Stimulated activated CD4-positive, alpha-beta T cell treated with anti-CD3 and anti-CD28 coated beads, TNF-alpha, amount 100 ng/mL, for 48 hours (primary cell): ENCODE results near the gene DERL2.
A peak's percentile ranks its signal among the peaks of the same experiment; 100 is the strongest.

Experiments used
- DNase-seq, 3 donors: peaks; one replicate each; pipeline ENCODE4 v3.0.0-alpha.2; 2020; ENCODE audit warnings: low read depth in 3 of 3

The DERL2 gene

DNA sequence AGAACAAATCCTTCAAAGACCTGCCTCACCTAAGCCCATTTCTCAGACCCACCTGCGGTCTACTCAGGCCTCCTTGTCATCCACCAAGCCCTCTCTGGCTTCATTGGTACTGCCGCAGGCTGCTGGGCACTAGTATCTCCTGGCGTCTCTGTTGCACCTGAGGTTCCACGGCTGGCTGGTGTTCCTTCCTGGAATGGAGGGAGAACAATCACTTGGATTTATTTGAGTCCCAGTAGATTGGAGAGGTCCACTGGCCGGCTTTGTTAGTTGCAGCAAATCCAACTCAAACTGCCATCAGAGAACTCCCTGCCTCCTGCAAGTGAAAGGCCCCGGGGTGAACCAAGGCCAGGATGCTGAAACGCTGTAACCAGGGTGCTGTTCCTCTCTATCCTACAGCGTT lies 15.7 kb upstream of the DERL2 start:
- DNase-seq, result no peak

DNA sequence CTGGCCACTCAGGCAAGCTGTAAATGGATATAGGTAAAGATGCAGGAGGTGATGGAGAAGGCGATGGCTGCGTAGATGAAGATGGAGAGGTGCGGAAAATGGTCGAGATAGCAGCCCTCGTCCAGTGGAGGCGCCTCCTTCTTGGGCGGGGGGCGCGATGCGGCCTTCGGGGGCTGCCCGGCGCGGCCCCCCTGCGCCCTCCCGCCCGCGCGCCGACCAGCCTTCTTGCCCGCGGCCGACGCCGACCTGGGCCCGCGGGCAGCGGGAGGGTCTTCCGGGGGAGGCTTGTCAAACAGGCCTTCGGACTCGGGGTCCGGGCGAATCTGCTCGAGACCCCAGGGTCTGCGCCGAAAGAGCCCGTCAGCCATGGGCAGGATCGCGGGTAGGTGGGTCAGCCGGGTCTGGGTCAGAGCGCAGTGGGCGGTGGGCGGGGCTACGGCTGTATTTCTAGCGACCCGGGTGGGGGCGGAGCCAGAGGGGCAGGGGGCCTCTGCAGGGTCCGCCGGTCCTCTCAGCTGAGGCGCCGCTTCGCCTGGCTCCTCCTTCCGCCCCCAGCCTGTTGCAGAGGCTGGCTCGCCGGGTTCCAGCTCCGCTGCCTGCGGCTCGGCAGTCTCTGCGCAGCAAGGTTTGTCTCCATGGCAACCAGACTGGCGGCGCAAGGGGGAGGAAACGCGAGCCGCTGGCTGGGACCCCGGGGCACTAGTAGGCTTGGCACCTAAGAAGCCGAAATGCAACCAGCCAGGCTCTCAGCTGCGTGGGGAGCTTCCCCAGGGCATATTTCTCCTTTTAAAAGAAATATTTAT lies 14.8 kb upstream of the DERL2 start:
- peak; percentile 33 to 56 (median 55) for DNase-seq

DNA sequence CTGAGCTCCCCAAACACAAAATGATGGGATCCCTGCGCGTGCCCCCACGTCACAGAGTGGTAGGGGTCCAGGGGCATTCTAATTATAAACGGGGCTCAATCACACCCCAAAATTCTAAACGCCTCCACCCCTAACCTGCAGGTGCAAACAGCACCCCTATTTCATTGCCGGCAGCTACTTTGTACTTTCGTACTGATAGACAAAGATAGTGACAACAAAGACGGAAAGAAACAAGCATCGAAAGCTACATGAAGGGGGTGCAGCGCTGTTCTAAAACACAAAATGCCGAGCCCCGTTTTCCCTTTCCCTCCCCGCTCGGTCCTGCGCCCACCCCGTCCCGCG lies 14.2 kb upstream of the DERL2 start:
- no peak for DNase-seq

DNA sequence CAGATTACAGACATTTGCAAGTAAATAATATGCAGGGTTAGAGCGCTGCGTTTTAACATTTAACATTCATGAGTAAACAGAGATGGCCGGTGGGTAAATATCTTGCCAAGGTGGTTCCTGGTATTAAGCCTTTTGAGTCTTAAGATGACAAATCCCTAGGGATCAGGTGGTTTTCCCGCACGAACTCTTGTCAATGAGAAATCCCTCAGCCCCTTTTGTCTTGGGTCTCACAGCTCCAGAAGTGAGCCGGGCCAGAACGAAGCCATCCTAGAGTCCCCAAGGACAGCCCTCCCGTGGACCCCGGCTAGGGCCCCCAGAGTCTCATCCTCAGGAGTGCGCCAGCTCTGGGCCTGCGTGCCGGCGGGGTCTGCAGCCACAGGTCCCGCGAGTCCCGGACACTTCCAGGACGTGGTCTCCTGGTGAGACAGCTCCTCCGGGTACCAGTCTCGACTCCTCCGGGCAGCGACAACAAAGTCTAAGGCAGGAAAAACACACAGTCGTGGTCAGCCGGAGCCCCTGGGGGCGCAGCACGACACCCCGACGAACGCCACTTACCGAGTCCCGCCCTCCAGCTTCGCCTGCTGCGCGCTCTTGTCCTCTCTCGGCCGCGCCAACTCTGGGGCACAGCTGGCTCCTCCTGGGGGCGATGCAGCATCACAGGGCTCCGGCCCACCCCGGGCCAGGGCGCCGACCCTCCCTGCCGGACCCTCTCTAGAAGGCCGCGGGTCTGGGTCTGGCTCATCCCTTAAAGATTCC lies 13.7 kb upstream of the DERL2 start:
- no peak for DNase-seq

DNA sequence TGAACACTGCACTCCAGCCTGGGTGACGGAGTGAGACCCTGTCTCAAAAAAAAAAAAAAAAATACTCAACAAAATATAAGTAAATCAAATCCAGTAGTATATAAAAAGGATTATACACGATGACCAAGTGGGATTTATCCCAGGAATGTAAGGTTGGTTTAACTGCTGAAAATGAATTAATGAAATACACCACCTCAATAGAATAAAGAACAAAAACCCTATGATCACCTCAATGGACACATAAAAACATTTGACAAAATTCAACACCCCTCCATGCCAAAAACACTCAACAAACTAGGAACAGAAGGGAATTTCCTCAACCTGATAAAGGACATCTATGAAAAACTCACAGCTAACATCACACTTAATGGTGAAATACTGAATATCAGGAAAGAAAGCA lies 7.0 kb upstream of the DERL2 start:
- DNase-seq, result no peak

DNA sequence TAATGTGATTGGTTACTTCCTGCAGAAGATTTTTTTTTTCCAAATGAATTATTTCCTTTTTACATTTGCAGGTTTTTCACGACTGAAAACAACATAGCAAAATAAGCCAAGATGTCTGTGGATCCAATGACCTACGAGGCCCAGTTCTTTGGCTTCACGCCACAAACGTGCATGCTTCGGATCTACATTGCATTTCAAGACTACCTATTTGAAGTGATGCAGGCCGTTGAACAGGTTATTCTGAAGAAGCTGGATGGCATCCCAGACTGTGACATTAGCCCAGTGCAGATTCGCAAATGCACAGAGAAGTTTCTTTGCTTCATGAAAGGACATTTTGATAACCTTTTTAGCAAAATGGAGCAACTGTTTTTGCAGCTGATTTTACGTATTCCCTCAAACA lies 2.8 kb upstream of the DERL2 start:
- DNase-seq, result no peak

DNA sequence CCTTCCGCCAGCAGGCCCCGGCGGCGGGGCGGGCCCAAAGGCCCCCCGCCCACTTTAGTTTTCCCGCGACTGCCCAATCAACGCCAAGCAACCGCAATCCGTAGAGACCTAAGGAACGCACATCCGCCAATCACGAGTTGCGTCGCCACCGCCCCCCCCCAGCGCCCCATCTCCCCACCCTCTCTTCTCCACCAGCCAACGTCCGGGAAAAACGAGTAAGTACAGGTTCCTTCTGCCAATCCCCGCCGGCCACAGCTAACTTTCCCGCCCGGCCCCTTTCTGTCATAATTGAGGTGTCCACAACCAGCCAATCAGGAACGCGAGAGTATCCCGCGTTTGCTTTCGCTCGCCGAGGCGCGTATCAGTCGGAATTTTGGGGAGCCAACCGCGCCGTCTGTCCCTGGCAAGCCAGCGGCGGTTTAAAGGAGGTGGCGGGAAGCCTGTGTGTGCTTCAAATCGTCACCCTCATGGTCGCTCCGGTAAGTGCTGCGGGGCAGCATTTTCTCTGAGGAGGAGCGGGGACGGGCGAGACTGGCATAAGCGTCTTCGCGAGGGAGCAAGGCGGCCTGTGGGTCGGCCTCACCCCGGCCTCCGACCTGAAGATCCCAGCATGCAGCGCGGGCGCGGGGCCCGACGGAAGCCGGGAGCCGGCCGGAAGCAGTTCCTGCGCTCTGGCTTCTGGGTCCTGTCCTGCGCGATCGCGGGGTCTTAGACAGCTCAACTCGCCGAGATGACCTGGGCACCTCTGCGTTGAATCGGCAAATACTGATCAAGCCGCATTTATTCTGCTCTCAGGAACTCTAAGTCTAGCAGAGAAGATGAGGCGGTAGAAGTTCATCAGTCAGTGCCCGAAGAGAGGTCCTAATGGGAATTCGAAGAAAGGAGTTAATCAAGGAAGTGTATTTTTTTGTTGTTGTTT lies 487 bp upstream of the DERL2 start, which contains the start of gene MIS12:
Gene MIS12 (plus strand): TSS at position 361 of the 919 bp plus-strand sequence. CDS start 2,297 bp downstream, outside the sequence.
- peak; percentile 95 to 98 (median 97) for DNase-seq

DNA sequence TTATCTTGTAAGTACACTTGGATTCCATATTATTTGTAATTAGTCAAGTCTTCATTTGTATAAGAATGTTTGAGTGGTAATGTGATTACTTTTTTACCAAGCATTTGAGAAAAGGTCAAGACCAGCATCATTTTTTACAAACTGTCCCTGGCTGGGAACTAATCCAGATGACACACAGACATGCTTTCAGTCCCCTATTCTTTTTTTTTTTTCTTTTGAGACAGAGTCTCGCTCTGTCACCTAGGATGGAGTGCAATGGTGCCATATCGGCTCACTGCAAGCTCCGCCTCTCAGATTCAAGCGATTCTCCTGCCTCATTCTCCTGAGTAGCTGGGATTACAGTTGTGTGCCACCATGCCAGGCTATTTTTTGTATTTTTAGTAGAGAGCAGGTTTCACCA lies 4.5 kb downstream of the DERL2 start:
- DNase-seq, result no peak

DNA sequence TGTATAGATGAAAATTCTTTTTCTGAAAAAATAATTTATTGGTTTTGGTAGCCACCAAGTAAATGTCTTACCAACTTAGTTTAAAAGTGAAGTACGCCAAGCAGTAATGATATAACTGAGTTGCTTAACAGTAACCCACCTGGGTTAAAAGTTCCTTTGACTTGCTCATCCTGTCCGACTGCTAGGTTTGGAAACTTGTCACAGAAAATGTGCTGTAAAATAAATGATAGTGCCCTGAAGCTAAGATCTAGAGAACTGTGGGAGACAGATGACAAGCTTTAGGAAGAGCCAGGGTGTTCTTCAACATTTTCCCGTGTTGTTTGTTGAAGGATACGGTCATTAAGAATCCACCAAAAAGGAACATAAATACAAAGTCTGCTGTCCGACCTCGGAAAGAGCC lies 5.0 kb downstream of the DERL2 start:
- DNase-seq, result no peak

DNA sequence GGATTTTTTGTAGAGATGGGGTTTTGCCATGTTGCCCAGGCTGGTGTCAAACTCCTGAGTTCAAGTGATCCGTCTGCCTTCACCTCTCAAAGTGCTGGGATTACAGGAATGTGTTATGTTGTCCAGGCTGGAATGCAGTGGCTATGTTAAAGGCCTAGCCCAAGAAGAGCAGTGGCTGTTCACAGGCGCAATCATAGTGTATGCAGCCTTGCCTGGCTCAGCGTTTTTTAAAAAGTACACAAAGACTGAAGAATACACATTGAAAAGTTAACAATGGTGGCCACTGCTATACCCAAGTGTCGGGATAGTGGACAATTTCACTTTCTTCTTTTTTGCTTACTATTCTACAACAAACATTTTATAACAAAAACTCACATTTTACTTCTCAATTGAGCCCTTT lies 7.0 kb downstream of the DERL2 start:
- DNase-seq, result no peak

DNA sequence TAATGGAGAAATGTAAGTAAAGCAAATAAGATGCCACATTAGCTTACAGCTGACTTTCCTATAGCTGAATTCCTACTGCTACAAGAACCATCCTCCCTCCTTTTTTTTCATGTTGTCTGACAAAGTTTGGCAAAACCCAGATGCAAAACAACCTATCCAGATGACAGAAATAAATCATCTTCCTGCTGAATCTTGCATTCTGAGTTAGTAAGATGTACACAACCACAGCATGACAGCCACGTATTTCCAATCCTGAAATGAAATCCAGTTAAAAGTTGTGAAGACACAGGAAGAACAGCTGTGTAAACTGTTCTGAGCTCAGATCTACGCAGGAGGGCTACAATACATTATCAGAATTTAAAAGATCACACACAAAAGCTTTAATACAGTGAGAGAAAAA lies 12.1 kb downstream of the DERL2 start:
- no peak for DNase-seq

DNA sequence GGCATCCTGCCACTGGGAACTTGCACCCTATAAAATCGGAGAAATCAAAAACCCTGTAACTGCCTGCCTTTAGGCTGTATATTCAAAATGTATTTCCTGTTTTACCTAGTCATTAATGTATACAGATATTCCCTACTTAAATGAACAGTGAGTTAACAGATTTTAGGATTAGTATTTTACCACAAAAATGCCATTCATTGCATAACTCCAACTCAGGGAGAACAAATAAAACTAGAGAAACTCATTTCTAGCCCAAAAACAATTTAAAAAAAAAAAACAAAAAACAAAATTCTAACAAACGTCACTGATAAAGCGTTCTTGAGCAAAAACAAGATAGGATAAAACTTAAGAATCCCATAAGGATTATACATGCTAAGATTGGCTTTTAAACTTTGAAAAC lies 13.5 kb downstream of the DERL2 start:
- no peak for DNase-seq

DNA sequence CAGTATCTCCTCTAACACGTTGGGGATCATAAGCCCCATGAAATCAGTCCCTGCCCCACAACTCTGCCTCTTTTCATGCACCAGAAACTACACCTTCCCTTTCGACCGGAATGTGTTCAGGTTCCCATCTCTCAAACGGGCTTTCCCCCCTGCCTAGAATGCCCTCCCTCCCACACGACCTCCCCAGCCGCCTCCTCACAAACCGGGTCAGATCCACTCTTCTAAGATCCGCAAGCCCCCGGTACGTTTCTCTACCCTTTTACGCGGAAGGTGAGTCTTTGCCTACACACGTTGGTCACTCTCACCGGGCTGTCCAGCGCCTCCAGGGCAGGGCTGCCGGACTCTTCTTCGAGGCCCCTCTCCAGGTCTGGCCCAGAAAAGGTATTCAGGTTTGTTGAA lies 17.9 kb downstream of the DERL2 start:
- peak in 1 of 3 donors; percentile 13 for DNase-seq

DNA sequence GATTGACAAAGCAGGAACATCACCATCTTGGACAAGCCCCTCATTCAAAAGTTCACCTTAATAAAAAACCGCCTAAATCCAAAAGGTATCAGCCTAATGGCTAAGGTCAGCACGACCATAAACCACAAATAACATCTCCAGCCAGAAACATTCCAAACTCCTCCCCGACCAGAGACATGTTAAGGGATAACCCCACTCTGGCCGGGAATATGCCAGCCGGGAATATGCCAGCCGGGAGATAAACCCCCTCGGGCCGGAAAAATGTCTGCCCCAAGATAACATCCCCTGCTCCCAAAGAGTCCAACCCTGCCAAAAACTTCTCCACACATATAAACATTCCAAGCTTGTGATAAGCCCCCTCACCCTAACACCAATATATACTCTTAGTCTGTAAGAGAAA lies 18.6 kb downstream of the DERL2 start:
- DNase-seq, result no peak

DNA sequence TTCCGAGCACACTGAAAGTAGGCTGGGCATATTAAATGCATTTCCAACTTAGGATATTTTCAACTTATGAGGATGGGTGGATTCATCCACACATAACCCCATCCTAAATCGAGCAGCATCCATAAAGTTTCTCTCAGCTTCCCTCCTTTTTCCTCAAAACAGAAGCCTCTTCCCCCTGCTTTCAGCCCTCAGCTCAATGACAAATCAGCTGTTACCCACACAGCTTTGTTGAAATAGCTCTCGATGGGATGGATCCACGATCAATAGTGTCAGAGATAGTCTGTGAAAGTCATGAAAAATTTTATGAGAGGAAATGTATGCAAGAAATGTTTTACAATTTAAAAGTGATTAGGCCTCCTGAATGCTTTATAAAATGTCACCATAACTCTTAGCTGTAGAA lies 19.7 kb downstream of the DERL2 start:
- no peak for DNase-seq

DNA sequence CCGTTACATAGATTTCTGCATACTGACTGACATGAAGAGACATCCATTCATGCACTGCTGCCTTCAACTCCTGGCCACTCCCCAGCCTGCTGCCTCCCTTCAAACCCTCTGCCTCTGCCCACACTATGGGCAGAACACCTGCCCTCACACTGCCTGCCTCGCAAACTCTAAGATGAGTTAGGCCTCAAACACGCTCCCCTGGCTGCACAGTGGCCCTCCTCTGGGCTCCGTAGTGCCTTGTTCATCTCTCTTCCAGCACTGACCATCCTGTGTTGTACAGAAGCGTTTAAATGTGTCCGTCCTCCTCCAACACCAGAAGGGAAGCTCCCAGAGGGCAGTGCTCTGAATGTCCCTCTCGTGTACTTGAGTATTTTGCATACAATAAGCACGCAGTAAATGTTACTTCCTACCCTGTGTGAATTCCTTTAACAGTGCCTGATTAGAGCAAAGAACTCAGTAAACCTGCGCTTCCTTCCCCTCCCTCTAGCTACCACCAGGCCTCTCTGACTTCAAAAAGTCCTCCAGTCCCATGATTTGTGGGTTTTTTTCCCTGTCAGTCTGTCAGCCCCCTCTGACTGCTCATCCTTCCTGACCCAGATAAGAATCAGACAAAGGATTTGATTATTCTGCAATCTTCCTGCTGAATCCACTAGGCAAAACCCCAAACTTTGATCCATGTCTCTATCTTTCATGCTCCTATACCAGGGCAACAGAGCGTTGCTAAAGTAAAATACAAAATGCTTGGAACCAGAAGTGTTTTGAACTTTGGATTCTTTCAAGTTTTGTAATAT lies 21.1 kb downstream of the DERL2 start:
- no peak for DNase-seq

DNA sequence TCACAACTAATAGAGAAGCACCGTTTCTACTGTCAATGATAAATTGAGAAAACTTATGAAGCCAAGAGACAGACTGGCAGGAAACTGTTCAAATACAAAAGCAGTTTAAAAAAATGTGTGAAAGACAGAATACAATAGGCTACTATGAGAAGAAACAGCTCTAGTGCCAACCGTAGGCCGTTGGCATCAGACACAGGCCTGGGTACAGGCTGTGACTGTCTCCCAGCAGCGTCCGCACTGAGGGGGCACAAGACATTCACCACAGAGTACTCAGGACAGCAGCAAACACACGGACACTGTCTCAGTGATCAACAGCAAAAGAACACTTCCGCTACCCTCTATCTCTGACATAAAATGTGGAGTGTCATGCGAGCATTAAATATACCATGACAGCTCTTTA lies 39.2 kb downstream of the DERL2 start:
- DNase-seq, result no peak

DNA sequence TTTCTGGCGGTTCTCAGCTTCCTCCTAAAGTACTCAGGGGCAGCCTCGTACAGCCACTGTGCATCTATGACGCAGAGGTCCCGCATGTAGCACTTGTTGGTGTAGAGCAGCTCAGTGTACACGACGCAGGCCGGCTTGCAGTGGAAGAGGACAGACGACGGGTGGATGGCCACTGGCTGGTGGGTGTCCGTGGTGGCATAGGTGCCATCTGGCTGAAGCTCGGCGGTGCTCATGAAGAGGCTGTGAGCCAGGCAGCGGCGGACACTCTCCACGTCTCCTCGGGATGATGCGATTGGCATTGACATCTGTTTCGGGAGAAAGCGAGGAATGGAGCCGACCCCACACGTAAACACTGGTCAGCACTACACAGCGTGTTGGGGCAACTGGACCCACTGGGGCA lies 41.8 kb downstream of the DERL2 start:
- no peak for DNase-seq

DNA sequence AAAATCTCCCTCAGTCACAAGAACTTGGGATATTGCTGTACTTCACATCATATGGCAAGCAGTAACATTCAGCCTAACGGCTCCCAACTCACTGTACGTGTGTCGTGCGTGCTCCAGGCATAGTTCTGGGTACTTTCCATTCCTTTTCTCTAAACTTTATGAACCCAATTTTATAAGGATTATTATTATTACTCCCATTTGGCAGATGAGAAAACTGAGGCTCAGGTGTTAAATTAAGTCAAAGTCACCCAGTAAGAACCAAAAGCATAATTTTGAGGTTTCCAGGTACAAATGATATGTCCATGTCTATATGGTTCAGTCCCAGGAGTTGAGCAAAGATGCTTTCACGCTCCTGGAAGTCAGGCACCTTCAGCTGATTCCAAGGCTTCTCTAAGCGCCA lies 42.2 kb downstream of the DERL2 start:
- no peak for DNase-seq

DNA sequence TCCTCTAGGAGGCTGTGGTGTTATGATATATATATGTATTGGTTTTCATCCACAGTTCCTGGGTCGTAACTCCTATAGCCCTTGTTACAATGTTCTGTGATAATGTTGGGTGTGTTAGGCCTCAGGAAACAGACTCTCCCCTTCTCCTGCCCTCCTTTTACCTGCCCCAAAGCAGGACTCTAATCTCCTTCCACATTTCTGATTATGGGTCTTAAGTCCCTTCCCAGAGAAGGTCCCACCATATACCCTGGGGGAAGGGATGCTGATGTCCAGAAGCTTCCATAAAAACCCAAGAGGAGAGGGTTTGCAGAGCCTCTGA lies 46.6 kb downstream of the DERL2 start:
- DNase-seq, result no peak

DNA sequence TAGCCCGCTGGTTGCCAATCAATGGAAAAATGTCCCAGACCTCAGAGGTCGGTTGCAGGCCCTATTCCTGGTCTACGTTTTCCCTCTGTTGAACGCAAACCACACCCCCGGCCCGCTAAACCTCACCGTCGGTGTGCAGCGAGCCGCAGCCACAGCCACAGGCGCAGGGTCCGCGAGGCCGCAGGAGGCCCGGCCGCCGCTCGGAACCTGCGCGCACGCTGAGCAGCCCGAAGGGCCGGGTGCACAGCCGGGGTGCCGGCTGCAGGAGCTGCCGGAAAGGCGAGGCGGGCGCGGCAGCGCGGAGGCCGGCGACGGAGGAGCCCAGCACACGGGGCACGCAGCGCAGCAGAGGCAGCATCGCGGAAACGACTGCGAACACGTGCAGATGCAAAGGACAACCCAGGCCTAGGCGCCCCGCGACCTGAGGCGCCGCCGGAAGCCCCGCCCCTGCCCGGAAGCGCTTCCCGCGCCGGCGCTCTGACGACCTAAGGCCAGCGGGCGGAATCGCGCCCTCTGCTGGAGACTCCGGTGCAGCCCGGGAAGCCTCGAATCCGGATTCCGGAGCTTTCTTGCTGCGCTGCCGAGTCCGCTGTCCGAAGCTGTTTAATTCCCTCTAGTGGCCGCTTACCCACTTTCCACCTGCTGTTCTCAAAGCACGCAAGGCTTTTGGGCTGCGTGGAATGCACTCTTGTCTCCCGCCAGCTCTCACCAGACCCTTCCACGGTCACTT lies 47.1 kb downstream of the DERL2 start, which contains the start of gene C1QBP:
Gene C1QBP (minus strand): TSS at position 440 of the 730 bp plus-strand sequence. CDS start 82 bp downstream, at position 358.
- DNase-seq, result peak; percentile 84 to 88 (median 85)
